ENCODE data around the gene FURIN. TPM values are rescaled to one million over a fixed set of nuclear protein-coding genes. Genes with fewer than 3 reads are reported as not detected.

Gene FURIN
- total RNA-seq, 4 donors from 2014 or later, result 58.7 to 121 (median 92.3) TPM

DNA sequence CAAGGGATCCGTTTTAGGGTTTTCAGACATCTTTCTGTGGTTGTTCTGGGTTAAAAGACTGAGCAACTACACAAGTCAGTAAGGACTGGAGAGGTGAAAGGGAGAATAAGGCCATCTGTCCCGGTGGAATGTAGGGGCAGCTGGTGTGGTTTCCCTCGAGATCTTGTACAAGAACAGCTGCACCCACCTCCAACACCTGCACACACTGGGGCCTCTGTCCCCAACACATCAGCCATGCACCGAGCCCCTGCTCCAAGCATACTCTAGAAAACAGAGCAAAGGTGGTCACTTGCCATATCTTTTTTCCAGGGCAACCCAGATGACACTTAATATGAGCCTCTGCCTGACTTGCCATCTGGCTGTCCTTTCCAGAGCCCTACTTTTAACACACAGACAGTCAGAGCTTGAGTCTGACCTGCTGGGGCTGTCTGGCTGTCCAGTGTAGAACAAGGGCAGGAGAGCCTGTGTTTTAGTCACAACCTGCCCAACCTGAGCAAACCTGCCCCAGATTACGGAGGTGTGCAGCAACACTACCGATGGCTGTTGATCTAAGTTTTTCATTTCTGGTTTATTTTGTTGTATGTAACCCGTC is 46.9 kb downstream of the FURIN start:
- DNase-seq (ENCODE audit: low spot score), result no peak
- TF ChIP-seq, protein P1, sequence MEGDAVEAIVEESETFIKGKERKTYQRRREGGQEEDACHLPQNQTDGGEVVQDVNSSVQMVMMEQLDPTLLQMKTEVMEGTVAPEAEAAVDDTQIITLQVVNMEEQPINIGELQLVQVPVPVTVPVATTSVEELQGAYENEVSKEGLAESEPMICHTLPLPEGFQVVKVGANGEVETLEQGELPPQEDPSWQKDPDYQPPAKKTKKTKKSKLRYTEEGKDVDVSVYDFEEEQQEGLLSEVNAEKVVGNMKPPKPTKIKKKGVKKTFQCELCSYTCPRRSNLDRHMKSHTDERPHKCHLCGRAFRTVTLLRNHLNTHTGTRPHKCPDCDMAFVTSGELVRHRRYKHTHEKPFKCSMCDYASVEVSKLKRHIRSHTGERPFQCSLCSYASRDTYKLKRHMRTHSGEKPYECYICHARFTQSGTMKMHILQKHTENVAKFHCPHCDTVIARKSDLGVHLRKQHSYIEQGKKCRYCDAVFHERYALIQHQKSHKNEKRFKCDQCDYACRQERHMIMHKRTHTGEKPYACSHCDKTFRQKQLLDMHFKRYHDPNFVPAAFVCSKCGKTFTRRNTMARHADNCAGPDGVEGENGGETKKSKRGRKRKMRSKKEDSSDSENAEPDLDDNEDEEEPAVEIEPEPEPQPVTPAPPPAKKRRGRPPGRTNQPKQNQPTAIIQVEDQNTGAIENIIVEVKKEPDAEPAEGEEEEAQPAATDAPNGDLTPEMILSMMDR (IDR thresholded peaks at IDR 0.05), result no peak
- ATAC-seq (ENCODE audit: low FRiP score), result no peak

DNA sequence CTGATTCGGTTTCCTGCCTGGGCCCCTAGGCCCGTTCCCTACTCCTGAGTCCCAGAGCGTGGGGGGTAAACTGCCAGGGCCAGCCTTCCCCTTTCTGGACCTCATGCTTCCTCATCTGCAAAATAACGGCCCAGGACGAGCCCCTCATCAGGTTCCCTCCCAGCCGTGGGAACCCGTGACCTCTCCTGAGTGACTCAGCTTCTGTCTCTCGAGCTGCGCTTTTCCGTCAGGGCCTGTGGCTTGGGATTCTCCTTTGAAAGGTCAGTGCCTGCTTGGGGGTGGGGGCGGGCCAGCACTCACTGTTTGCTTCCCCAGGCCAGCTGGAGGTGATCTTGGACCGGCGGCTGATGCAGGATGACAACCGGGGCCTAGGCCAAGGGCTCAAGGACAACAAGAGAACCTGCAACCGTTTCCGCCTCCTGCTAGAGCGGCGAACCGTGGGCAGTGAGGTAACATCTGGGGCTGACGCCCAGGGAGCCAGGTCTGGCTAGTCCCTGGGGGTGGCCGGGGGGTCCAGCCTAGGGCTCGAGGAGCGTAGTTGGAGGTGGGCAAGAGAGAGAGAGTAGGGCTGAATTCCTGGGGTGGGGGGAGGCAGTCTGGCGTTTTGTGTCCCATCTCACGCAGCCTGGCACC is 47.5 kb downstream of the FURIN start:
- TF ChIP-seq, protein P1 (IDR thresholded peaks at IDR 0.05), result no peak
- ATAC-seq (ENCODE audit: low FRiP score), result no peak
- DNase-seq (ENCODE audit: low spot score), result no peak

DNA sequence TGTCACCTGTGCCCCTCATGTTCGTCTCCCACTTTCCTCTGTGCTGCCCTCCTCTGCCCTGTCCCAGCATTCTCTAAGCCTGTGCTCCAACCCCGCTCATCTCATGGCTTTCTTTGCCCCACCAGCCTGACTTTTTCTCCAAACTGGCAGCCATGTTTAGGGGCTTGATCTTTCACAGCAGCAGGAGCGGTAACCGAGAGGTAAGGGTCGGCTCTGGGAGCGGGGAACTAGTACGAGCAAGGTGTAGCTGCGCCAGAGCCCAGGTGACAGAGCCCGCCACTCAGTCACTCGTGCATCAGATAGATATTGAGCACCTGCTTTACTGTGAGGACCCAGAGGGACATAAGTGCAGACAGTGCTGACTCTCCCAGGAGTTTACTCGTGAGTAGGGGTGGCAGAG is 48.1 kb downstream of the FURIN start:
- DNase-seq (ENCODE audit: low spot score) (no peak), ATAC-seq (ENCODE audit: low FRiP score) (no peak)
- TF ChIP-seq, protein P1 (IDR thresholded peaks at IDR 0.05), result no peak

DNA sequence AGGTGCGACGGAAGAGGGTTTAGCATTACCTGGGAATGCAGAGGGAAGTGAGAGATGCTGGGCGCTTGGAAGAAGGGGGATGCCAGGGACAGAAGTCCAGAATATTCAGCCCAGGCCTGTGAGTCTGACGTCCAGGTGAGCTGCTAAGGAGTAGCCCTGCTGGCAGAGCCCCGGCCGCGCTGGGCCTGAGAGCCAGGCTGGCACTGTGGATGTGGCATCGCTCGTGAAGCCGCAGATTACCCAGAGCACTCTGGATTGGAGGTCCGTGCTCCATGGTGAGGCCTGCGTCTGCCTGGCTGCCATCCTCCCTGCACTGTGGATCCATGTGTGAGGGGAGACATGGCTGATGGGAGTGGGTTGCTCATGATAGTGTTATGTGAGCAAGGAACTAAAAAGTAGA is 49.2 kb downstream of the FURIN start:
- no peak for ATAC-seq (ENCODE audit: low FRiP score)
- TF ChIP-seq, protein P1 (IDR thresholded peaks at IDR 0.05), result no peak
- DNase-seq (ENCODE audit: low spot score), result no peak

DNA sequence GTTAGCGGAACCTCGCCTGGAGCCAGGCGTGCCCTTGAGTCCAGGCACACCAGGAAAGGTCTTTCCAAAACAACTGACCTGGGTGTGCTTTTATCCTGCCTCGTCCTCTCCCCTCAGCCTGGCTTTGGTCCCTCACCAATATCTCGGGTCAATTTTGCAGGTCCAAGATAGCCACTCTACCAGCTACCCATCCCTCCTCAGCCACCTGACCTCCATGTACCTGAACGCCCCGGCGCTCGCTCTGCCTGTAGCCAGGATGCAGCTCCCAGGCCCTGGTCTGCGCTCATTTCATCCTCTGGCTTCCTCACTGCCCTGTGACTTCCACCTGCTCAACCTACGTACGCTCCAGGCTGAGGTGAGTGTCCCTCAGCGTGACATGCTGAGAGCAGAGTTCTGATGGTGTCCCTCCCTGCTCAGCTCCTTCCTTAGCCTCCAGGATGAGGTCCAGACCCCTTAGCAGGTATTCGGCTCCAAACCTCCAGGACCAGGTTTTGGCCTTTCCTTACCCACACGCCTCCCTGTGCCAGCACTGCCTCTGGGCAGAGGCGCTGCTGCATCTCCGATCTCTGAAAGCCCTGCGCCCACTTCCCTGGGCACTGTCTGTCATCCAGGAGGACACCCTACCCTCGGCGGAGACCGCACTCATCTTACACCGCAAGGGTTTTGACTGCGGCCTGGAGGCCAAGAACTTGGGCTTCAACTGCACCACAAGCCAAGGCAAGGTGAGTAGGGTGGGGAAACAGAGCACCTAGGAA is 49.8 kb downstream of the FURIN start:
- TF ChIP-seq, protein P1 (IDR thresholded peaks at IDR 0.05), result no peak
- ATAC-seq (ENCODE audit: low FRiP score) (no peak), DNase-seq (ENCODE audit: low spot score) (no peak)

DNA sequence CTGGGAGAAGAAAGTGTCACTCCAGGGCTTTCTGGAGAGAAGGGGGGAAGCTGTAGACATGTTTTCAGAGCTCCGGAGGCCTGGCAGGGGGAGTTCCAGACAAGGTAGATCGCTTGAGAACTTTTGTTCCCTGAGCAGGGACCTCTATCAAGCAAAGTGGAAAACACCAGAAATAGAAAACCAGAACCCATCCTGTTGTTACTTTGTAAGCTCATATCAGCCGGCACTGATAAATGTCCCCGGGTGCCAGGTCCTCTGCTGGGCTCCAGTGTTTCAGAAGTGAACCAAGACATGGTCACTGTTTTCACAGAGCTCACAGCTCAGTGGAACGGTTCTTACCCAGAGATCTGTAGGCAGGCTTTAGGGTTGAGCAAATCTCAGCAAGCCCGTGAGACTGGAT is 50.4 kb downstream of the FURIN start:
- TF ChIP-seq, protein P1 (IDR thresholded peaks at IDR 0.05), result no peak
- ATAC-seq (ENCODE audit: low FRiP score) (no peak), DNase-seq (ENCODE audit: low spot score) (no peak)
